Stimulated activated CD4-positive, alpha-beta T cell treated with anti-CD3 and anti-CD28 coated beads, Interleukin-4, amount 100 ng/mL, for 4 hours (primary cell): Measurements from ENCODE around the gene FAS.

Experiments
- DNase-seq, 2 experiments: peaks; one replicate each; pipeline ENCODE4 v3.0.0-alpha.2; 2020

Gene FAS

DNA sequence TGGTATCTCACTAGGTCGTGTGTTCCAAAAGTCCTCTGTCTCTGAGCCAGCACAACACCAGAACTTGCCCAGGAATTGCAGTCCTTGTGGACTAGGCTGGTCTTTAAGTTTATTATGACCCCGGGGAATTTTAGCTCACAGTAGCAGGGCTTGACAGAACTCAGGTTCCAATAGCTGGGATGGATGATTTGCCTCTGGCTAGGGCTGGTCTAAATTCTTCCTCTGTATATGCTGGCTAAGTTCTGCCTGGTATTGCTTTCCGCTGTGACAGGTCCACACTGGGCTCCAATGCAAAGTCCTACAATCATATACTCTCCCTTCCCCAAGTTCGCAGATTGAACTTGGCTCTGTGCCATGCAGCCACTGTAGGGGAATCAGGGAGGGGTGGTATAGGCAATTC, 52.5 kb downstream of the FAS start:
- DNase-seq: no peak

DNA sequence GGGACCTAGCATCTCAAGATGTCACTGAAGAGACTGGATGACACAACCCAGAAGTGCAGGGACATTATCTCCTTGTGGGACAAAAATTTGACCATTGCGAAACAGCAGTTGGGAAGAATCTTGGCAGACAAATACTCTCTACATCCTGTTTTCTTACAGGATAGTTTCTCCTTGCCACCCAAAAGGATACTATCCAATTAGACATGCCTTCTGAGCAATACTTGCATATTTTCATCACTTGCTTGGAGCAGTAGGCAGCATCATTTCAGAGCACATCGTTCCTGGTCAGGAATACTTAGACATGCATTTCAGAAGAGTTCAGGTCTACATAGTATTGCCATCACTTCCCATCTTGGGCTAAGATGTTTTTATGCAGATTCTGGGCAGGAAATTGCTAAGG, 56.8 kb downstream of the FAS start:
- DNase-seq: no peak

DNA sequence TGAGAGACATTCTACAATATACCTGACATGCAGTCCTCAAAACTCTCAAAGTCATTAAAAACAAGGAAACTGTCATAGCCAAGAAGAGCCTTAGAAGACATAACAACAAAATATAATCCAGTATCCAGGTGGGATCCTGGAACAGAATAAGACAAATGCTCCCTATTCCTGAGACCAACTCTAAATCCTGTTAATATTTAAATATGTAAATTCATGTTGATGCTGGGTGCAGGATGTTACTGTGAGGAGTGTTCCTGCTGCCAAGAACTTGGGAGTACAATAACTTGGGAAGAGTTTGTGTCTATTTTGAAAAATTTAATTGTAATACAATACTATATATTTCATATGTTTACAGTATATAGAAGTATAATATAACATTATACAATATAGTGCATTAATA, 61.0 kb downstream of the FAS start:
- no peak for DNase-seq

DNA sequence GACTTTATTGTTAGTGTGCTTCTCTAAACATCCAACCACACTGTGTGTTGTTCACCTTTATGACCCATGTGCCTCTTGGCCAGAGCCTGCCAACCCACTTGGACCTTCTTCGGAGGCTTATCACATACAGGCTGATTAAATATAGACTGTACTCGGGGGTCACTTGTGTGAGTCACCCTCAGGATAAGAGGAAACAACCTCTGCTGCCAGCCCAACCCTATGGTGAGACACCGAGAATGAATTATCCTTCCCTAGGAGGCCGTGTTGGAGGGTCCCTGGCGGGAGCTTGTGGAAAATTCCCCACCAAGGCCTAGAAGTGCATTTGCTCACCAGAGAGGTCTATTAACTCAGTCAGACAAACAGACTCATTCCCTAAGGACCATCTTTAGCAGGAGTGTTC, 63.0 kb downstream of the FAS start:
- DNase-seq: no peak

DNA sequence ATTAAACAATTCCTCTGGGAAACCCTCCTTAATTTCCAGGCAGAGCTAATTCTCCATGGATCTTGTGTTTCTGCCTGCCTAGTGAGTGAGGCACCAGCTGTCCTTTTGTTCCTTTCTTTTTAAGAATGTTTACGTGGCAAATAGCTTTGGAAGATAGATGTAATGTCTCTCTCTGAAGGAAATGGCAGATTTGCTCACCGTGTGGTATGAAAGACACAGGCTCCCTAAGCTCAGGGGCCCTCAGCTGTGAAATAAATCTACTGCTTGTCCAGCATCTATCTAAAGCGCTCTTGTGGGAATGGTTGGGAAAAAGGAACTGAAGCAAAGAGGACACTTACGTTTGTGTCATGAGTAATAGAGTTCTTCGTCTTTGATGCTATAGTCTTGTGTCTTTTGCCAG, 64.6 kb downstream of the FAS start:
- DNase-seq: no peak

DNA sequence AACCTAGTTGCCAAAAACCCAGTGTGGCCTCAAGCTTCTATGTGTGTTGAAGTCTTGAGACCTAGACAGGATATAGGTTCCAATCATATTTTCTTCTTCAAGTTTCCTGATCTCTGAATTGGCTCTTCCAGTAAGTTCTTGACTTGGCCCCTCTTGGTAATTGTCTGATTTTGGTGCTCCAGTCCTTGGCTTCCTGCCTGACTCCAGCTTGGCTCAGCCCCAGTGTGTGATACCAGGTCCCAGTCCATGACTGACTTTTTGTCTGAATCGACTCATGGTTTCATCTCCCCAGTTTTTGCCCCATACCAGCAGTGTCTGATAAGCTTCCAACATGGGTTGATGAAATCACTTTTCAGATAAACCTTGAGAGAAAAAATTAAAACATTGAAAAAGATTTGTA, 72.3 kb downstream of the FAS start:
- DNase-seq: no peak

DNA sequence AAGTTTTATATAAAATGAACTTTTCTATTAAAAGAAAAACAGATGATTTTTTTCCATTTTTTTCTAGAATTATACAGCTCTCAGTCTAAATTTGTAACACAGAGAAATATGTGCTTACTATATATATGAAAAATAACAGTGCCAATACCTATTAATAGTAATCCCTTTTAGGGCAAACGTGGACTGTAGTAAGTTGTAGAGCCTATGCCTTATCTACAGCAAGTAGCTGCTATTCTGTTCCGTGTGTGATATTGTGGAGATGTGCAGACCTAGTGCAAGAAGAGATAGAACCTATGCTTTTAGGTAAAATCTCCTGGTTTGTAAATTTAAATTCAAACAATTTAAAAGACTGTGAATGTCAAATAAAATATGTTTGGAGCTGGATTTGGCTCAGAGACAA, 72.9 kb downstream of the FAS start:
- DNase-seq: no peak

DNA sequence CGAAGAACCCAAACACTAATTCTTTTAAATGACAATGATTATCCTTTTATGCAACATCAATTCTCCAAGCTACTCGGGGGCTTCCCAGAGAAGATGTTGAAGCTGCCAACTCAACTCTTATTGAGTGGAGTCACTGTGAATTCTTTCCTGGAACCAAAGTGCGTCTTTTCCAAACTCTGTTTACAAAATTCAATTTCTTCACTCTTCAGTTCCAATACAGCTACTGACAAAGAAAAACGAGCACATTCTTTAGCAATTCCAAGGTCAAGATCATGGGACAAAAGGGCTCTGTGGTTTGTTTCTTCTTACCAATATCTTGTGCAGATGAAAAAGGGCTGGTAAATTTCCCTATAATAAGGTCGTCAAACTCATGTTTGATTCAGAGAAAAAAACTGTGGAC, 74.2 kb downstream of the FAS start:
- DNase-seq: no peak
